GM20431 (cell line): ENCODE measurements around the gene PRKCA.
"Not testable (repeated sequence)": the region's sequence is repeated elsewhere in the genome, so short reads cannot be mapped to it uniquely, and the experiment has no call there.

ENCODE experiments used
- in situ Hi-C: fragments of 300-500 bp; cut with MseI, MboI; formaldehyde crosslinking; loops from one replicate; pipeline ENCODE4 v1.15.0; 2020; ENCODE audit warnings: low sequenced_read_pairs; ENCODE audit not compliant: unreplicated experiment

The PRKCA gene

GRCh38 chr17:66347661-66348514, 45.5 kb downstream of the PRKCA start:
- in situ Hi-C loops, result no loop called here

DNA sequence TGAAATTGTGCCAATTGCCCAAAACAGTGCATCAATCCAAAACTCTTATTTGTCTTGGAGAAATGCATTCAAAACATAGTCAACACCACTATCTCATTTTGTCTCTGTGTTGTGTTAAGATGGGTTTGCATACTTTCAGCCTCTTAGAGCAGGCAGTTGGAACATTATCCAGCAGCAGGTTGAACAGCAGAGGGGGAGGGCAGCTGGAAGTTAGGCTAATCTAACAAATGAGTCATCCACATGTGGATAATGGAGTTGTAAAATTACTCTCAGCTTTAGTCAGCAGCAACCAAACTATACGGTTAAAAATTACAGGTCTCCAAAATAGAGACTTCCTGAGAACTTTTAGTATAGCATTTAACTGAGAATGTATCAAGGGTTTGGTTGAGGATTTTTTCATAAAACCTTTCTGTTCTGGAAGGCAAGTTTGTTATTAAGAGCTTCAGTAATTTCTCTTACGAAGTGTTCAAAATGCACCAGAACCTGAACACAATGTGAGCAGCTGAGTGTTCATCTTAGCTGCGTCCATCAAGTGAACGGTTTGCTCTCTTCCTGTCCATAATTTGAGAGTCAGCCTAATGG, 46.3 kb downstream of the PRKCA start:
- in situ Hi-C loops, result no loop called here

DNA sequence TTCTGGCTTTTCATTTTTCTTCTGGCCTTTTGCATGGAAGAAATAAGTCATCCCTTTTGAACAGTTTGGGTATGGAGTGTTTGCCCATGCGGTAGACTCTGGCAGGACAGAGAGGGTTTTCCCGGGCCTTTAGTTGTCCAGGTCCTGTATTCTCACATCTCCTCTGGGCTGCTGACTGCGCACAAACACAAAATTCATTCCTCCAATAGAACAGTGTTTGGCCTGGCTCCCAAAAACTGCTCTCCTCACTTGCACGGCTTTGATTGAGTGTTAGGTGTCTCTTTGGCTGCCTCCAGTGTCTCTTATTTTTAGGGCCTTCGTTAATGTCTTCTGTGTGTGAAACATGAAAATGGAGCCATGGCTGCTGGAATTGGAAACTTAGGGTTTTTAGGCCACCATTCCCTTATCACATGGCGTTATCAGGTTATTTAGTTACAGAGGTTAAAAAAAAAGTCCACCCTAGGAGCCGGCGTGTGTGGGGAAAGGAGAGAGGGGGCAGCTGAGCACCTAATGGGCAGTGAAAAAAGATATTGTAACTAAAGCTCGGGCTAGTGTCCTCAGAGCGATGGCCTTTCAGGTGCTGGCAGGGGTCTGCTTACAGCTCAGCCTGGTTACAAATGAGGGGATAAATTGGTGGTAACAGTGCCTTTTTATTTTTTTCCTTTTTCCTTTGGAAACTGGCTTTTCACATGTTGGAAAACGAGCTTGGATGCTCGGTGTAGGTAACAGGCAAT, 47.3 kb downstream of the PRKCA start:
- in situ Hi-C loops, result no loop called here

DNA sequence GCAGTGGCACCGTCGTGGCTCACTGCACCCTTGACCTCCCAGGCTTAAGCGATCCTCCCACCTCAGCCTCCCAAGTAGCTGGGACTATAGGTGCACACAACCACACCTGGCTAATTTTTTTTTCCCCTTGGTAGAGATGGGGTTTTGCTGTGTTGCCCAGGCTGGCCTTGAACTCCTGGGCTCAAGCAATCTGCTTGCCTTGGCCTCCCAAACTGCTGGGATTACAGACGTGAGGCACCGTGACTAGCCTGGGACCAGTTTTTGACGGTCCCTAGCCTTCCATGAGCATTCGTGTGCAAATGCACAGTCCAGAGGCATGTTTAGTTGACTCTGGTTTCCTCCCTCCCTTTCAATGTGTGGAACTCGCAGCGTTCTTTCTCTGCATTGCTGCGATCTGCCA, 48.2 kb downstream of the PRKCA start:
- in situ Hi-C loops, result not testable (repeated sequence)

GRCh38 chr17:66351033-66351432, 48.6 kb downstream of the PRKCA start:
- in situ Hi-C loops, result no loop called here

GRCh38 chr17:66351701-66352100, 49.3 kb downstream of the PRKCA start:
- in situ Hi-C loops, result no loop called here

GRCh38 chr17:66353937-66354401, 51.6 kb downstream of the PRKCA start:
- in situ Hi-C loops, result no loop called here

DNA sequence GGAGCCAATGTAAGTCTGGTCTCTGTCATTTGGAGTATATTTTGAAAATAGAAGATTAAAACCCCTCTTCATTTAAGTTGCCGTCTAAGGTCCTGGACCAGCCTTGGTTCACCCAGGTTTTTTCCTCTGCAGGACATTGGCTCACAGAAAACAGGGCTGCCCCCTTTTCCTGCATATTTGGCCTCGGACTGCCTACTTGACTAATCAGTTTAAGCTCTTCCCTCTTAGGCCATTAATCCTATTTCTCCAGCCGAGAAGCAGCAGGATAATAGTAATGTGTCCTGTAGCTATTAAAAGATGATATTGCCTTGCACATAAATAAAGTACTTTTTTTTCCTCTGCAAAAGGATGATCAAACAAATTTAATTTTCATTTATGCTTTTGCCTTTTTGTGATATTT, 52.1 kb downstream of the PRKCA start:
- in situ Hi-C loops, result no loop called here

DNA sequence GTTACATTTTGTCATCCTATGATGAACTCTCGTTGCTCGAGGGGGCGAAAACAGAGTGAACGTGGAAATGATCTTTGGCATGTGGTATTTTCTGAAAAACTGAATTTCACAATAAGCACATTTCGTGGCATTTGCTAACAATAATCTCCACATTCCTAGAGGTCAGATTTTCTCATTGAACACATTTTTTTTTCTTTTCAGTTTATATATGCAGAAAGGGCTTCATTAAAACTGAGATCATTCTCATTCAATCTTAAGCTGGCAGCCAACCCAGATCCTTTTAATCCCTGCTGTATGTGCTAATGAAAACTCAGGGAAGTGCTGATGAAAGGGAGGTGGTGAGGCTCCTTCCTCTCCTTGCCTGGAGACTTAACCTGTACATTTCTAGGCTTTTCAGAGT, 52.6 kb downstream of the PRKCA start:
- in situ Hi-C loops, result no loop called here

DNA sequence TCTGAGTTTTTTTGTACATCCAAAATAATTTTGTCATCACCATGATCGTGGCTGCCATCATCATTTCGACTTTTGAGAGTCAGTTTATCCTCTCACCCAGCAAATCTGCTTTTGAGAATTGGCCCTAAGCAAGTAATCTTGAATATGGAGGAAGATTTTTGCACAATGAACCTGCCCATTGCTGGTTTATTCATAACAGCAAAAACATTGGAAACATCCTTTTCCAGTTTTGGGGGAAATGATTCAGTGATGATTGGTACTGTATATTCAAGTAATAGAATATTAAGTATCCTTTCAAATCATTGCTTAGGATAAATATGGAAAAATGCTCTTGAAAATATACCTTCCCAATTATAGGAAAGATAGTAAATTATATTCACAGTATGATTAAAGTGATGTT, 53.1 kb downstream of the PRKCA start:
- in situ Hi-C loops, result no loop called here

- in situ Hi-C loops, result no loop called here
These were observed 54.6 kb downstream of the PRKCA start for GRCh38 chr17:66357037-66357436.

DNA sequence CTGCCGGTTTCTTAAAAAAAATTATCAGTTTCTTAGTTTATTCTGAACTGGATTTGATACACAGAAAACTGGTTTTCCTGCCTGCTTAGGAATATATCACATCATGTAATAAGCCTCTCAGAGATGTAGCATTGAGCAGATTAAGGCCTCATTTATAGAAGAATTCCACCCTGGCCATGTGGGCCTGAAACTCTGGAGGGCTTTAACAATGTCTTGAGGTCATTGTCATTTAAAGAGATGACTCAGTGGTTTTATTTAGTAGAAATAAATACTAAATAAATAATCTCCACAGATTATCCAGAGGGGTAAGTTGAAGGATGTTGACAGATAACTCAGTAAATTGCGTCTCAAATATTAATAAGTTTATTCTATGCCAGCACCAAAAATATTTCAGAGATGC, 56.9 kb downstream of the PRKCA start:
- in situ Hi-C loops, result no loop called here

DNA sequence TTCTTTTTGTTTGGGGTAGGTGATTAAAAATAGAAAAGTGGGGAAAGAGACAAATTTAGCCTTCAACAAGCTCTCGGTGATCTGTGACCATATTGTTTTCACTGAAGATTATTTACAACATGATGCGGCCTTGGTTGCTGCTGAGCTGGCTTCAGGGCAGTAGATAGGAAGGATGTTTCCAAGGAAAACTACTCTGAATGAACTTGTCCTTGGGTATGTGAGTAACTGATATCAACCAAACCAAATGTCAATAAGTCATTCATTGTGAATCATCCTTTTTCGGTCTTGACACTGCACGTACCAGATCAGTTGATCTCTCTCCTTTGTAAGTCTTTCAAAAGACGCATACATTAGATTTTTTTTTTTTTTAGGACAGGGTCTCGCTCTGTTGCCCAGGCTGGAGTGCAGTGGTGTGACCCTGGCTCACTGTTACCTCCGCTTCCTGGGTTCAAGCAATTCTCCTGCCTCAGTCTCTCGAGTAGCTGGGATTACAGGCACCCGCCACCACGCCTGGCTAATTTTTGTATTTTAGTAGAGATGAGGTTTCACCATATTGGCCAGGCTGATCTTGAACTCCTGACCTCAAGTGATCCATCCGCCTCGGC, 58.6 kb downstream of the PRKCA start:
- in situ Hi-C loops, result not testable (repeated sequence)

DNA sequence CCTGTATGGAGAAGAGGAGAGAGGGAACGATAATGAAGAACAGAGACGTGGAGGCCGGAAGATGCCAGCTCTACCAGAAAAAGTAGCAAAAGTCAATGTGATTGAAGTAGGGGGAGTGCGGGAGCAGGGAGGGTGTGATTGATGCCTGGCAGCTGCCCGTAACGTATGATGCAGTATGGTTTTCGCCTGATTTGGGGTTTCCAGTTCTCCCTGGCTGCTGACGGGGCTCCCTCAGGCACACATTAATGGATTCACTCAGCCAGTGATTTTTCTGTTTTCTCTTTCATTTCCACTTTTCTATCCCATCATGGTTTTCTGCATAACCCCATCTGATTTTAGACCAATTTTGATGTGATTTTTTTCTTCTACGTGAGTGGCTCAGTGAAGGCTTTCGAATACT, 62.1 kb downstream of the PRKCA start:
- in situ Hi-C loops, result no loop called here

- in situ Hi-C loops, result no loop called here
These were observed 62.6 kb downstream of the PRKCA start for GRCh38 chr17:66364990-66365490.

- in situ Hi-C loops, result no loop called here
These were observed 63.5 kb downstream of the PRKCA start for GRCh38 chr17:66365903-66366302.

DNA sequence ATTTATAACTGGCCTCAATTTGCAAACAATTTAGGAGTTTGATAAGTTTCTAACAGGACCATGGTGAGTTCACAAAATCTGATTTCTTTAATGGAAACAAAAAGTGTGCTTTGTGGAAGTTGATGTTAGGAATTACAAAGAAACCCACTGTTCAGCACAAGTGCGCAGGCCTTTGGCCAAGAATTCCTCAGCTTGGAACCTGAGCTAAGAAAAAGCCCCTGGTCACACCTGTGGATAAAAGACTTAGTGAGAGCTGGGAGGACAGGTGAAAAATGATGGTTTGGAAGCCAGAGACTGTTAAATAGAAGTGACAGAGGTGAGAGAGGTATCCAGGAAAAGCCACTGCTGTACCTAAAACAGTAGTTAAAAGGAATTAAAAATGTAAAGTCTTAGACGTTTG, 64.7 kb downstream of the PRKCA start:
- in situ Hi-C loops, result no loop called here

DNA sequence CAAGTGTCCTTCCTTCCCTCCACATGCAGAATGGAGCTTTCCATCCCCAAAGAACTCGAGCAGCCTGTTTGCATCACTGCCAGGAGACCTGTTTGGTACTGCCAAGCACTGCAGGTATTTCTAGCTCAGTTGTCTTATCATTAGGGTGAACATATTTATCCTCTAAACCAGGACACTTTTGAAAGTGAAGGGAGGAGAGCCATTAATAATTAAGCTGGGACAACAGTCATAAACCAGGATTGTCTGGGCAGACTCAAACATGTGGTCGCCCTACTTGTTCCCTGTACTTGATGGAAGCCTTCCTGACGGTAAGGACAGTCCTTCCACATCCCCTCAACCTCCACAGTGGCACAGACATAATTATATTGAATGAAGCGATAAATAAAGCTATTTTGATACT, 67.4 kb downstream of the PRKCA start:
- in situ Hi-C loops, result no loop called here

GRCh38 chr17:66371561-66371960, 69.1 kb downstream of the PRKCA start:
- in situ Hi-C loops, result no loop called here

GRCh38 chr17:66372182-66372581, 69.8 kb downstream of the PRKCA start:
- in situ Hi-C loops, result no loop called here
